A673 (cell line): Measurements from ENCODE around the gene CFAP91. TPM values are rescaled to one million over a fixed set of nuclear protein-coding genes. Genes with fewer than 3 reads are reported as not detected.

Experiments used
- BruUV-seq: library from RNA; stranded (reverse); fragments of 400-500 nt; replicated peaks from 2 replicates; lab custom pipeline; 2021; lab: Mats Ljungman, UMichigan
- CTCF ChIA-PET: fragments of 300-600 bp; sonication (Branson Sonifier 250); formaldehyde crosslinking; loops from one replicate; lab custom pipeline; 2022; ENCODE audit warnings: antibody characterized with exemption; lab: Charles Lee
- POLR2A ChIA-PET: fragments of 300-600 bp; sonication (Branson Sonifier 250); formaldehyde crosslinking; loops from one replicate; lab custom pipeline; 2022; ENCODE audit warnings: antibody characterized with exemption; ENCODE audit not compliant: low non-redundant PET; lab: Charles Lee
- DNase-seq: peaks from one replicate; pipeline ENCODE4 v3.0.0-alpha.2; 2015; ENCODE audit warnings: low spot score
- H3K27ac ChIP-seq: fragments of 200-600 bp; sonication (generic); 2 replicates; pipeline ENCODE4 v1.5.1; 2016; ENCODE audit warnings: mixed run types, low read depth, mild to moderate bottlenecking, mixed read lengths, antibody characterized with exemption, low read length; ENCODE audit not compliant: poor library complexity, severe bottlenecking
- H3K27me3 ChIP-seq: fragments of 200-600 bp; sonication (generic); replicated peaks from 2 replicates; pipeline ENCODE4 v1.6.1; 2017; ENCODE audit warnings: mixed run types, low read depth, mild to moderate bottlenecking, mixed read lengths, antibody characterized with exemption, low read length; ENCODE audit not compliant: insufficient read depth, poor library complexity
- H3K36me3 ChIP-seq: fragments of 200-600 bp; sonication (generic); 2 replicates; pipeline ENCODE4 v1.6.1; 2016; ENCODE audit warnings: mixed run types, mild to moderate bottlenecking, mixed read lengths, antibody characterized with exemption, low read length; ENCODE audit not compliant: insufficient read depth, poor library complexity, severe bottlenecking
- H3K4me1 ChIP-seq: fragments of 200-600 bp; sonication (generic); 2 replicates; pipeline ENCODE4 v1.6.1; 2017; ENCODE audit warnings: mixed run types, mild to moderate bottlenecking, mixed read lengths, antibody characterized with exemption, low read length; ENCODE audit not compliant: insufficient read depth, poor library complexity, severe bottlenecking
- H3K4me3 ChIP-seq: fragments of 200-600 bp; sonication (generic); 2 replicates; pipeline ENCODE4 v1.5.1; 2016; ENCODE audit warnings: low read depth, mixed run types, mild to moderate bottlenecking, mixed read lengths, low read length; ENCODE audit not compliant: poor library complexity, severe bottlenecking
- H3K9me3 ChIP-seq: fragments of 200-600 bp; sonication (generic); 2 replicates; pipeline ENCODE4 v1.6.1; 2016; ENCODE audit warnings: mixed run types, low read depth, mild to moderate bottlenecking, mixed read lengths, antibody characterized with exemption, low read length; ENCODE audit not compliant: poor library complexity, severe bottlenecking
- EZH2 ChIP-seq: fragments of 200-600 bp; sonication (generic); IDR thresholded peaks from 2 replicates; pipeline ENCODE4 v1.6.1; 2017; ENCODE audit warnings: borderline replicate concordance, low read depth, mild to moderate bottlenecking, mixed read lengths, antibody characterized with exemption, low read length; ENCODE audit not compliant: poor library complexity, severe bottlenecking
- intact Hi-C: fragments of 100-400 bp; cut with micrococcal nuclease; formaldehyde crosslinking; loops from one replicate; pipeline ENCODE4 v1.10.0; 2022; ENCODE audit not compliant: unreplicated experiment
- total RNA-seq: library from RNA; stranded (reverse); gene quantifications from 2 replicates; pipeline ENCODE4 v1.2.3, GENCODE V29; 2021
- TF ChIP-seq, protein P1 (sequence below): fragments of 300-800, 200-600 bp; sonication (generic); conservative IDR thresholded peaks from 2 replicates; pipeline ENCODE4 v1.5.1; 2017; ENCODE audit warnings: low read depth, mild to moderate bottlenecking, antibody characterized with exemption, low read length, moderate library complexity, mixed read lengths

The CFAP91 gene
- total RNA-seq, 1 experiment from 2014 or later, result 0.75 TPM

DNA sequence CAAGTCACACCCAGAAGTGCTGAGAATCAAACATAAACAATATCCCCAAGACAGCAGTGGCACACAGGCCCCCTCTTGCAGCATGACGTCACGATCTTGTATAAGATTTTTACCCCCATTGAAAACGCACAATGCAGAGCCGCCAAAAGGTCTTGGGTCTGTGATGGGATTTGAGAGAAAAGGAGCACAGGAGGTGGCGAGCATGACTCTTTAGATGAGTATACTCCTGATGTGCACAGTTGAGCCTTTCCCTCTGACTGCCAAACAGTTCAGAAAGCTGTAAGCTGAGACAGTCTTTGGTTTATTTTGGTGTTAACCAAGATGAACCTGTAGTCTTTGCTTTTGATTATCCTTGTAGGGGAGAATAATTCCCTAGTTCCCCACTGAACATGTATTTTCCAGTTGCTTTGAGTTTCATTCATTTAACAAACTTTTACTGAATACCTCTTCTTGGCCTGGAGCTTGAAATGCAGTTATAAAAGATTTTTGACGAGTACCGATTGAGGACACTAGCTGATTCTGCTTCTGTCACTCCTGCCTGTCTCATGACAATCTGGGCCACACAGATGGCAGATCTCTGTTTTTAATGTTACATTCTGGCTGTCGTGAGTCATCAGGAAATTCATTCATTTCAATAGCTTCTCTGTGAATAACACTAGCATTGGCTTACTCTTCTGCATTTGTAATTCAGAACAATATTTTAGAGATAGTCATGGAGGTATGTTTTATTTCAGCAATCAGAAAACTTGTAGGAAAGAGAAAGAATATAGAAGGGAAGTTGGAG is 28.9 kb downstream of the CFAP91 start:
- TF ChIP-seq EZH2, result no peak
- TF ChIP-seq, protein P1, sequence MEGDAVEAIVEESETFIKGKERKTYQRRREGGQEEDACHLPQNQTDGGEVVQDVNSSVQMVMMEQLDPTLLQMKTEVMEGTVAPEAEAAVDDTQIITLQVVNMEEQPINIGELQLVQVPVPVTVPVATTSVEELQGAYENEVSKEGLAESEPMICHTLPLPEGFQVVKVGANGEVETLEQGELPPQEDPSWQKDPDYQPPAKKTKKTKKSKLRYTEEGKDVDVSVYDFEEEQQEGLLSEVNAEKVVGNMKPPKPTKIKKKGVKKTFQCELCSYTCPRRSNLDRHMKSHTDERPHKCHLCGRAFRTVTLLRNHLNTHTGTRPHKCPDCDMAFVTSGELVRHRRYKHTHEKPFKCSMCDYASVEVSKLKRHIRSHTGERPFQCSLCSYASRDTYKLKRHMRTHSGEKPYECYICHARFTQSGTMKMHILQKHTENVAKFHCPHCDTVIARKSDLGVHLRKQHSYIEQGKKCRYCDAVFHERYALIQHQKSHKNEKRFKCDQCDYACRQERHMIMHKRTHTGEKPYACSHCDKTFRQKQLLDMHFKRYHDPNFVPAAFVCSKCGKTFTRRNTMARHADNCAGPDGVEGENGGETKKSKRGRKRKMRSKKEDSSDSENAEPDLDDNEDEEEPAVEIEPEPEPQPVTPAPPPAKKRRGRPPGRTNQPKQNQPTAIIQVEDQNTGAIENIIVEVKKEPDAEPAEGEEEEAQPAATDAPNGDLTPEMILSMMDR, result no peak
- Histone ChIP-seq H3K4me3 (no peak overlapping the region), H3K4me1 (no peaks in the 10 kb centered on the region), H3K9me3 (no peaks in the 10 kb centered on the region), H3K27me3 (peaks cover 3% of the 10 kb centered on the region), H3K27ac (no peak overlapping the region), H3K36me3 (no peaks in the 10 kb centered on the region)
- intact Hi-C loops, result no loop called here
- CTCF ChIA-PET, result no interaction called here
- no TSS peak for BruUV-seq
- DNase-seq, result peak; percentile 23
- POLR2A ChIA-PET, result no interaction called here

DNA sequence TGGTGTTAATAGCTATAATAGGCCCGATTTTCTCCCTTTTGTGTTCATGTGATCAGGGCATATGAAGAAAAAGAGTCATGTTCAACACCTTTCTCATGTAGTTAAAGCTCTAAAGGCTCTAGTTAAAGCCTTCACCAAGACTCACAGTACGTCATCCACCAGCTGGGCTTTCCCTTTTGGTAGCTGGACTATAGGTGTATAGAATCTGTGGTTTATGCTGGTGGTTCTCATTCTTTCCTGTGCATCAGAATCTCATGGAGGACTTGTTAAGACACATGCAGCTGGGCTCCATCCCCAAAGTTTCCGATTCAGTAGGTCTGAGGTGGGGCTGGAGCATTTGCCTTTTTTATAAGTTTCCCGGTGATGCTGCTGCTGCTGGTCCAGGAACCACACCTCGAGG is 31.0 kb downstream of the CFAP91 start:
- CTCF ChIA-PET, result no interaction called here
- H3K27me3 ChIP-seq, result no peaks in the 10 kb centered on the region
- intact Hi-C loops, result no loop called here
- no TSS peak for BruUV-seq
- TF ChIP-seq EZH2, result no peak
- TF ChIP-seq, protein P1, result no peak
- H3K9me3 ChIP-seq, result no peaks in the 10 kb centered on the region
- no peaks in the 10 kb centered on the region for H3K36me3 ChIP-seq
- DNase-seq, result no peak
- no peak overlapping the region for H3K4me3 ChIP-seq
- POLR2A ChIA-PET, result no interaction called here
- no peaks in the 10 kb centered on the region for H3K4me1 ChIP-seq
- no peak overlapping the region for H3K27ac ChIP-seq

DNA sequence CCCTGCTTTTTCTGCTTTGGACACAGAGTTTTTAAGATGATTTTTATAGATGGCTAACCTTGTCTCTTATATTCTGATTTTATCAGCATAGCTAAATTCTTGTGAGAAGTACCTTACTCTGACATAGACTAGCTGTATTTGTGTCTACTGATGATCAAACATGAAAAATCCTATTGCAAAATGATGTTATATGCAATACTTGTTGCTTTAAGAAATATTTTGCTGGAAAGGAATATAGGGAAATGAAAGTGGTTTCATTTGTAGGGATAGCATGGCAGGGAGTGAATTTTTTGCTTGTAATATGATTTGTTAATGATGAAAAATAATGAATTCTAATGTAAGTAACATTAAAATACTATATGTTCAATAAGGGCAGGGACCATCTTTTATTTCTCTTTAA is 35.9 kb downstream of the CFAP91 start:
- H3K4me3 ChIP-seq, result no peak overlapping the region
- H3K4me1 ChIP-seq, result no peaks in the 10 kb centered on the region
- TF ChIP-seq EZH2, result no peak
- TF ChIP-seq, protein P1, result no peak
- no peak for DNase-seq
- ChIA-PET POLR2A (no interaction called here), CTCF (interaction anchor here (0.6 kb wide), 1 partner anchor 498 kb away, joined by 4 read pairs; no protein-coding TSS in a partner anchor)
- H3K36me3 ChIP-seq, result no peaks in the 10 kb centered on the region
- no peaks in the 10 kb centered on the region for H3K9me3 ChIP-seq
- no peak overlapping the region for H3K27ac ChIP-seq
- no peaks in the 10 kb centered on the region for H3K27me3 ChIP-seq
- intact Hi-C loops, result no loop called here
- BruUV-seq, result no TSS peak
